HepG2 (cell line): ENCODE results near the gene GPR87. TPM values are rescaled to one million over a fixed set of nuclear protein-coding genes. Genes with fewer than 3 reads are reported as not detected.

Source experiments
- ATAC-seq: fragments of 200-7000 bp; cut with Tn5 transposase; 3 replicates; pipeline ENCODE4 v1.9.1; 2020; ENCODE audit warnings: mild to moderate bottlenecking, moderate library complexity
- BruUV-seq: library from RNA; stranded (reverse); fragments of 400-500 nt; replicated peaks from 2 replicates; lab custom pipeline; 2021; lab: Mats Ljungman, UMichigan
- CTCF ChIA-PET: fragments of 300-600 bp; formaldehyde crosslinking; extraction: SDS; loops from one replicate; lab custom pipeline; 2021; ENCODE audit warnings: low total read pairs, inconsistent platforms, low intra/inter-chr PET ratio; lab: Yijun Ruan, JAX
- POLR2A ChIA-PET: fragments of 350-600 bp; sonication (Branson Sonifier 250); formaldehyde crosslinking; loops from one replicate; lab custom pipeline; 2020; ENCODE audit warnings: antibody characterized with exemption, inconsistent platforms; lab: Yijun Ruan, JAX
- DNase-seq: peaks from one replicate; pipeline ENCODE4 v3.0.0-alpha.2; 2015; ENCODE audit warnings: low spot score
- FAIRE-seq: peaks from 3 replicates; lab custom pipeline; 2011; peaks lifted over from hg19 to GRCh38; lab: Jason Lieb, UNC
- H2AFZ ChIP-seq: one replicate; pipeline ENCODE4 v1.6.1; 2011; ENCODE audit warnings: low read length, inconsistent platforms
- H3K27ac ChIP-seq: fragments of 300-600 bp; 3 replicates; pipeline ENCODE4 v1.8.0; 2011; ENCODE audit warnings: mixed run types, mild to moderate bottlenecking, mixed read lengths, low read length, inconsistent platforms; ENCODE audit not compliant: insufficient read depth; ENCODE audit errors: extremely low read length
- H3K27me3 ChIP-seq, 2 experiments: fragments of 200-600 bp in 1 of 2; 2 replicates in 1 of 2; 3 replicates in 1 of 2; pipeline versions ENCODE4 v1.6.0 to v1.8.0; 2011; ENCODE audit warnings: low read length in 2 of 2, mild to moderate bottlenecking in 2 of 2, moderate library complexity in 2 of 2, inconsistent platforms in 1 of 2; ENCODE audit not compliant: insufficient read depth in 2 of 2, control insufficient read depth in 1 of 2
- H3K36me3 ChIP-seq, 2 experiments: fragments of 200-600 bp in 1 of 2; replicated peaks in 1 of 2; 2 replicates in 1 of 2; 3 replicates in 1 of 2; pipeline versions ENCODE4 v1.5.1 to v1.8.0; 2011; ENCODE audit warnings: low read length in 2 of 2, inconsistent platforms in 1 of 2; ENCODE audit not compliant: insufficient read depth in 2 of 2, control insufficient read depth in 1 of 2
- H3K4me1 ChIP-seq: 2 replicates; pipeline ENCODE4 v1.5.1; 2012; ENCODE audit warnings: low read length, inconsistent platforms; ENCODE audit not compliant: insufficient read depth
- H3K4me2 ChIP-seq: 2 replicates; pipeline ENCODE4 v1.6.0; 2011; ENCODE audit warnings: low read depth, low read length, inconsistent platforms
- H3K4me3 ChIP-seq, 3 experiments: fragments of 200-600 bp in 1 of 3; sonication (generic), shearing (Covaris generic) in 1 of 3; replicated peaks in 1 of 3; 2 replicates each; pipeline ENCODE4 v1.5.1; 2011 to 2016; ENCODE audit warnings: low read length in 3 of 3, inconsistent platforms in 2 of 3, low read depth in 2 of 3, mild to moderate bottlenecking in 2 of 3, control low read depth in 1 of 3, mixed read lengths in 1 of 3; ENCODE audit not compliant: insufficient read depth in 1 of 3
- H3K79me2 ChIP-seq: one replicate; pipeline ENCODE4 v1.6.1; 2011; ENCODE audit warnings: low read length, inconsistent platforms; ENCODE audit not compliant: insufficient read depth
- H3K9ac ChIP-seq: 2 replicates; pipeline ENCODE4 v1.6.0; 2011; ENCODE audit warnings: mild to moderate bottlenecking, low read depth, low read length, inconsistent platforms; ENCODE audit not compliant: insufficient read depth
- H3K9me3 ChIP-seq: 2 replicates; pipeline ENCODE4 v1.5.1; 2012; ENCODE audit warnings: mild to moderate bottlenecking, low read length
- H4K20me1 ChIP-seq: 2 replicates; pipeline ENCODE4 v1.6.0; 2011; ENCODE audit warnings: inconsistent platforms, mild to moderate bottlenecking, low read length, moderate library complexity; ENCODE audit not compliant: insufficient read depth
- AGO2 ChIP-seq: fragments of 200-400 bp; formaldehyde crosslinking; optimal IDR thresholded peaks from 2 replicates; pipeline ENCODE3; 2017; ENCODE audit warnings: mild to moderate bottlenecking, low read depth, low read length, moderate library complexity
- KLF6 ChIP-seq: IDR thresholded peaks from 2 replicates; pipeline ENCODE4 v1.8.0; 2016; ENCODE audit warnings: missing biosample characterization, missing genetic modification reagents
- RXRA ChIP-seq: sonication (generic); formaldehyde crosslinking; IDR thresholded peaks from 2 replicates; pipeline ENCODE4 v1.5.1; 2020; ENCODE audit warnings: missing genetic modification reagents
- ZBTB21 ChIP-seq: sonication (generic); formaldehyde crosslinking; IDR thresholded peaks from 2 replicates; pipeline ENCODE4 v1.4.0; 2020; ENCODE audit warnings: missing genetic modification reagents
- ZNF780A ChIP-seq: sonication (generic); formaldehyde crosslinking; IDR thresholded peaks from 2 replicates; pipeline ENCODE4 v1.8.0; 2022; ENCODE audit warnings: mild to moderate bottlenecking, missing genetic modification reagents, moderate library complexity
- WGBS: methylation state at CpG from one replicate; pipeline ENCODE4 v1.1.6; 2017; ENCODE audit warnings: low lambda C conversion rate; 5-methylcytosine and 5-hydroxymethylcytosine counted together
- in situ Hi-C: cut with HindIII; loops from 2 replicates; pipeline ENCODE4 v1.10.0; 2017; ENCODE audit warnings: low pct_unique_long_range_greater_than_20kb; ENCODE audit not compliant: extremely low pct_ligation_motif_present
- intact Hi-C: fragments of 100-400 bp; cut with micrococcal nuclease; formaldehyde crosslinking; loops from one replicate; pipeline ENCODE4 v1.10.0; 2022; ENCODE audit not compliant: unreplicated experiment
- polyA plus RNA-seq, 8 experiments: library from polyadenylated mRNA; depleted of rRNA in 3 of 8; stranded (reverse) in 7 of 8; unstranded in 1 of 8; fragments of >200 nt; fragmentation: Illumina TruSeq in 4 of 8; extraction: Trizol in 4 of 8; gene quantifications; 2 replicates each; pipeline versions ENCODE4 v1.2.1 to v1.2.3, GENCODE V29; 2011 to 2016; ENCODE audit warnings: low read depth in 4 of 8, missing spikeins in 1 of 8, mixed read lengths in 1 of 8; ENCODE audit not compliant: insufficient read depth in 1 of 8
- total RNA-seq, 5 experiments: library from RNA; depleted of rRNA; stranded (reverse); fragments of >200 nt; fragmentation: Illumina TruSeq; extraction: Trizol; gene quantifications; 2 replicates each; pipeline ENCODE4 v1.2.3, GENCODE V29; 2016; ENCODE audit warnings: low read depth in 1 of 5
- TF ChIP-seq, protein P1 (sequence below): sonication (generic); formaldehyde crosslinking; IDR thresholded peaks from 2 replicates; pipeline ENCODE4 v1.4.0; 2020; ENCODE audit warnings: missing genetic modification reagents
- TF ChIP-seq, protein P2 (sequence below): sonication (generic); formaldehyde crosslinking; conservative IDR thresholded peaks from 2 replicates; pipeline ENCODE4 v1.8.0; 2022; ENCODE audit warnings: mild to moderate bottlenecking, moderate library complexity, missing genetic modification reagents
- TF ChIP-seq, protein P3 (sequence below): sonication (generic); formaldehyde crosslinking; IDR thresholded peaks from 2 replicates; pipeline ENCODE4 v1.4.0; 2020; ENCODE audit warnings: missing genetic modification reagents, mild to moderate bottlenecking, borderline replicate concordance

GPR87 gene
- total and polyA plus RNA-seq, 2 of the 13 experiments (the other 11 are each of a cell fraction or from before 2014, with no cell fraction given) = not detected

DNA sequence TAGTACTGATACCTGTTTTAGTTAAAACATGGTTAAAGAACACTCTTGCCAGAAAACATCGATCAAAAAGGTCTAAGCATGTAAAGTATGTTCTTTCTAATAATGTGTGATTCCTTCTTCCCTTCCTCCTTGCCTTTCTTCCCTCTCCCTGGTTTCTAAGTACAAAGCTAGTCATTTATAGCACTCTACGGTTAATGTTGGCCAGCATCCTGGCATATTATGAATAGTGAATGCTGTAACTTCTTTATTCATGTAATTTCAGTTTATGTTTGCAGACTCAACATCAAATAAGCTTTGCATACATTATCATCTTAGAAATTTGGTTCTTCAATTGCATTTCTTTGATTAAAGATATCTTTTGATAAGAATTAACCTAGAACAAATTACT, 40.8 kb upstream of the GPR87 start:
- Histone ChIP-seq H3K9me3 (no peaks in the 10 kb centered on the region), H4K20me1 (no peaks in the 10 kb centered on the region), H3K4me1 (no peaks in the 10 kb centered on the region), H3K9ac (no peak overlapping the region), H3K36me3 (no peaks in the 10 kb centered on the region), H3K79me2 (no peaks in the 10 kb centered on the region), H3K27ac (no peak overlapping the region), H2AFZ (no peak overlapping the region), H3K4me2 (no peak overlapping the region), H3K4me3 (no peak overlapping the region), H3K27me3 (no peaks in the 10 kb centered on the region)
- intact Hi-C loops (no loop called here), in situ Hi-C loops (no loop called here)
- 52% methylated on average over 2 of the region's 2 CpGs for WGBS
- BruUV-seq = no TSS peak
- TF ChIP-seq, protein P1, sequence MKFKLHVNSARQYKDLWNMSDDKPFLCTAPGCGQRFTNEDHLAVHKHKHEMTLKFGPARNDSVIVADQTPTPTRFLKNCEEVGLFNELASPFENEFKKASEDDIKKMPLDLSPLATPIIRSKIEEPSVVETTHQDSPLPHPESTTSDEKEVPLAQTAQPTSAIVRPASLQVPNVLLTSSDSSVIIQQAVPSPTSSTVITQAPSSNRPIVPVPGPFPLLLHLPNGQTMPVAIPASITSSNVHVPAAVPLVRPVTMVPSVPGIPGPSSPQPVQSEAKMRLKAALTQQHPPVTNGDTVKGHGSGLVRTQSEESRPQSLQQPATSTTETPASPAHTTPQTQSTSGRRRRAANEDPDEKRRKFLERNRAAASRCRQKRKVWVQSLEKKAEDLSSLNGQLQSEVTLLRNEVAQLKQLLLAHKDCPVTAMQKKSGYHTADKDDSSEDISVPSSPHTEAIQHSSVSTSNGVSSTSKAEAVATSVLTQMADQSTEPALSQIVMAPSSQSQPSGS (CRISPR knock-in tag) = no peak
- TF ChIP-seq, protein P2, sequence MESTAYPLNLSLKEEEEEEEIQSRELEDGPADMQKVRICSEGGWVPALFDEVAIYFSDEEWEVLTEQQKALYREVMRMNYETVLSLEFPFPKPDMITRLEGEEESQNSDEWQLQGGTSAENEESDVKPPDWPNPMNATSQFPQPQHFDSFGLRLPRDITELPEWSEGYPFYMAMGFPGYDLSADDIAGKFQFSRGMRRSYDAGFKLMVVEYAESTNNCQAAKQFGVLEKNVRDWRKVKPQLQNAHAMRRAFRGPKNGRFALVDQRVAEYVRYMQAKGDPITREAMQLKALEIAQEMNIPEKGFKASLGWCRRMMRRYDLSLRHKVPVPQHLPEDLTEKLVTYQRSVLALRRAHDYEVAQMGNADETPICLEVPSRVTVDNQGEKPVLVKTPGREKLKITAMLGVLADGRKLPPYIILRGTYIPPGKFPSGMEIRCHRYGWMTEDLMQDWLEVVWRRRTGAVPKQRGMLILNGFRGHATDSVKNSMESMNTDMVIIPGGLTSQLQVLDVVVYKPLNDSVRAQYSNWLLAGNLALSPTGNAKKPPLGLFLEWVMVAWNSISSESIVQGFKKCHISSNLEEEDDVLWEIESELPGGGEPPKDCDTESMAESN (CRISPR knock-in tag) = no peak
- TF ChIP-seq RXRA (no peak), ZNF780A (CRISPR knock-in tag) (no peak), AGO2 (no peak), KLF6 (CRISPR knock-in tag) (no peak), ZBTB21 (CRISPR knock-in tag) (no peak)
- TF ChIP-seq, protein P3, sequence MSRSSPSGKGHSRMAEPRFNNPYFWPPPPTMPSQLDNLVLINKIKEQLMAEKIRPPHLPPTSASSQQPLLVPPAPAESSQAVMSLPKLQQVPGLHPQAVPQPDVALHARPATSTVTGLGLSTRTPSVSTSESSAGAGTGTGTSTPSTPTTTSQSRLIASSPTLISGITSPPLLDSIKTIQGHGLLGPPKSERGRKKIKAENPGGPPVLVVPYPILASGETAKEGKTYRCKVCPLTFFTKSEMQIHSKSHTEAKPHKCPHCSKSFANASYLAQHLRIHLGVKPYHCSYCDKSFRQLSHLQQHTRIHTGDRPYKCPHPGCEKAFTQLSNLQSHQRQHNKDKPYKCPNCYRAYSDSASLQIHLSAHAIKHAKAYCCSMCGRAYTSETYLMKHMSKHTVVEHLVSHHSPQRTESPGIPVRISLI = no peak
- no peak for FAIRE-seq
- no peak for DNase-seq
- POLR2A ChIA-PET = no interaction called here
- CTCF ChIA-PET = no interaction called here
- ATAC-seq = no peak
